Astrocyte of the hippocampus (primary cell): ENCODE results near the gene NCAPG2.

ENCODE experiments used
- DNase-seq: peaks from one replicate; pipeline ENCODE4 v3.0.0; 2011; ENCODE audit warnings: low read depth, low spot score

NCAPG2 gene

DNA sequence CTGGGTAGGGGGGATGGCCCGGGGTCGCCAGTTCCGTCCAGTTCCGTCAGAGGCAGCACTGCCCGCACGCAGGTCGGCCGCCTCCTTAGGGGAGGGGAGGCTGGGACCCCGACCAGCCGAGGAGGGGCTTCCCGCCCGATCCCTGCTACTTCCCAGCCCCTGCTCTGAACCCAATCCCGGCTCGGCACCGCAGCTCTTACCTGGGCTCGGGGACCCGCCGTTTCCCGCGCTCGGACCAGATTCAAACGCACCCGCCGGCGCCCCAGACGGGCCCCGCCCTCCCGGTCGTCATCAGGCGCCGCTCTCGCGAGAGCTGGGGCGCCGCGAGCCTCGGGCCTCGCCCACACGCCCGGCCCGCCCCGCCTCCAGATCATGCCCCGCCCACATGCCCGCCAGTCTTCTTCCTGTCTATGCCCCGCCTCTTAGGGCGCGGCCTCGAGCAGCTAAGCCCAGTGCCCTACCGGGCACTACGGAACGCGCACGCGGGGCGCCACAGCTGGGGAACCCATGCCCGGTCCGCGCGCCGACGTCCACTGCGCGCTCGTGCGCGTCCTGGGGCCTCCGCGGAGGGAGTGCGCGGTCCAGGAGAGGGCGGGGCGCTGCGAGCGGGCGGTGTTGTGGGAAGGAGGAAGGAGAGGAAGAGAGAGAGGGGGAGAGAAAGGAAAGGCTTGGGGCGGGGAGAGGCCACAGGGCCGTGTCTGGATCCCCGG lies at the start of gene NCAPG2:
Gene NCAPG2 (minus strand): TSS at position 281 of the 710 bp plus-strand sequence. CDS start 2,905 bp downstream, outside the sequence.
- peak; percentile 99 for DNase-seq

DNA sequence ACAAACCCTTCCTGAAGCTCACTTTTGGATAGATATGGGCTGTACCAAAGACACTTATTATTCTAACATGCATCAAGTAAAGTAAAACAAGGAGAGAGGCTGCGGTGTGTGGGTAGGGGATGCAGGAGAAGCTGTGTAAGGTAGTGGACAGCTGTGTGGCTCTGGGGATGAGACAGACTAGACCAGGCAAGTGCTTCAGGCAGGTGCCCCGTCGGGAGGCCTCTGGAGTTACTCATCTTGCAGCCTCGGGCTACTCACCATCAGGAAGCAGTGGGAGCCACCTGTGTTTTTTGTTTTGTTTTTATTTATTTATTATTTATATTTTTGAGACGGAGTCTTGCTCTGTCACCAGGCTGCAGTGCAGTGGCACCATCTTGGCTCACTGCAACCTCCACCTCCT lies 49.3 kb upstream of the NCAPG2 start:
- no peak for DNase-seq

DNA sequence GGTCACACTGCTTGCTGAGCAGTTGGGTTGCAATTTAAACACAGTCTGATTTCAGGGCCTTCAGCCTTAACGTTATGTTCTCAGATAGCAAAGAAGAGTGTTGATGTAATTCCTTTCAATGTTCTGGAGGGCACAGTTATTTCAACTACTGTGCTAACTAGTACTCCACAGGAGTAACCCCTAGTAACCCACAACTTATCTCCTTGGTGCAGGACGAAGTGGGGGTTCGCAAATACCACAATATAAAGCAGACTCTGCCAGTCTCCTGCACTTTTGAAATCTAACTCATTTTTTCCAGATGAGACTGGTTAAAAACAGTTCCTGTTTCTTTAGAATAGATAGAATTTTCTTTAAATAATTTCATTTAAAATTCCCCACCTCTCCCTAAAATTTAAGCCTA lies 47.1 kb upstream of the NCAPG2 start:
- DNase-seq, result no peak

DNA sequence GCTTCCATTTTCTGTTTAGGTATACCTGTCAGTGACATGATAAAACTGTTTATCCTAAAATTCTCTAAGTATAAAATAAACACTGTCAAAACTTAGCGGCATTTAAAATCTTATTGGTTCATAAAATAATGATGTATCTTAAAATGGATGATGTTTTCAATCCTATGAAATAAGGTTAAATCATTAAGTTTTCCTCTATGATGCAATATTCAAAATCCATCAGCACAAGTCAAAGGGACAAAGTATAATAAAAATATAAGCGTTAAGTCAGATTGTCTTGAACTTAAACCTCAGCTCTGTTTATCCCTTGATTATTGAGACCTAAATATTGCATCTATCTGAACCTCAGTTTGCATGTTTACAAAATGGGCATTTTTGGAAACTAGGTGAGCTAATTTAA lies 46.6 kb upstream of the NCAPG2 start:
- DNase-seq, result no peak

- no peak for DNase-seq
Observed at GRCh38 chr7:158750702-158751101, 46.1 kb upstream of the NCAPG2 start.

DNA sequence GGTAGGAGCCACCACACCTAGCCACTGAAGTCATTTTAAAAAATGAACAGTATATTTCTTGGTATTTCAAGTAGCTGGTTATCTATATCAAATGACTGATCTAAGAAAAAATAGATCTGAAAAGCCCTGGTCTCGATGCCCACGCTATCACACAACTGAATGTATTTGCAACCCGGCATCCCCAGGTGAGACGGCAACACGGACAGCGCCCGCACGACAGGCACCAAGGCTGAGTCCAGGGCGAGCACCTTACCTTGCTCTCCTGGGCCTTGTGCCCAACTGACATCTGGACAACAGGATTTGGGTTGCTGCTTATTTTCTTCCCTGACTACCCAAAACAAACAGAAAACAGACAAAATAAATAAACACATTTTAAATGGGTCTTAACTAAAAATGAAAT lies 44.8 kb upstream of the NCAPG2 start:
- no peak for DNase-seq

DNA sequence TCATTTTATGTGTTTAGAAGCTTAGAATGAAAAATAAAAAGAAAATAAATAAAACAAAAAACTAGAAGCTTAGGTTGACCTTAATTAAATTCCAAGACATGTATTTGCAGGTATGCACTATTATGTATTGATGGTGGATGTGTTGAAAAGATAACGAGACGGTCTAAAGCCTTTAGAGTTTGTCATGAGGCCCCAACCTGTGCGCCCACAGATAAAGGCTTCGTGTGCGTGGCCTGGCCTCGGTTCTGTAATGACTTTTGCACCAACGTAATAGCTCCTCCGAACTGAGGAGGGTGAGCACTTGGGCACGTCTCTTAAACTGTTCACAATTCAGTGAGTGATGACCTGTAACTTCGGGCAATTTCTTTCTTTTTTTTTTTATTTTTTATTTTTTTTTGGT lies 43.7 kb upstream of the NCAPG2 start:
- no peak for DNase-seq

DNA sequence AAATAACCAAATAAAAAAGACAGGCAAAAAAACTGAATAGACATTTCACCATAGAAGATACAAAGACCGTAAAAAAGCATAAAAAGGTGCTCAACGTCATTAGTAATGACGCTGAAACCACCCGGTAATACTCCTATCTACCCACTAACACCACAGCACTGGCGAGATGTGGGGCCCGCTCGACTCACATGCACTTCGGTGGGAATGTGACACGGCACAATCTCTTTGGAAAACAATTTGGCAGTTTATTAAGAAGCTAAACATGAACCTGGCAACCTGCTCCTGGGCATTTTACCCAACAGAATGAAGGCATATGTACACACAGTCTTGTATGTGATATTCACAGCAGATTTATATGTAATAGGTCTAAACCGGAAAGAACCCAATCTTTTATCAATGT lies 42.8 kb upstream of the NCAPG2 start:
- DNase-seq, result no peak

DNA sequence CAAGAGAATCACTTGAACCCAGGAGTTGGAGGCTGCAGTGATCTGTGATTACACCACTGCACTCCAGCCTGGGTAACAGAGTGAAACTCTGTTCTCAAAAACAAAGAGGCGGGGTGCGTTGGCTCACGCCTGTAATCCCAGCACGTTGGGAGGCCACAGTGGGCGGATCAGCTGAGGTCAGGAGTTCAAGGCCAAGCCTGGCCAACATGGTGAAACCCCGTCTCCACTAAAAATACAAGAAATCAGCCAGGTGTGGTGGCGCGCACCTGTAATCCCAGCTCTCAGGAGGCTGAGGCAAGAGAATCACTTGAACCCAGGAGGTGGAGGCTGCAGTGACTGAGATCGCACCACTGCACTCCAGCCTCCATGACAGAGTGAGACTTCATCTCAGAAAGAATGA lies 42.4 kb upstream of the NCAPG2 start:
- no peak for DNase-seq

DNA sequence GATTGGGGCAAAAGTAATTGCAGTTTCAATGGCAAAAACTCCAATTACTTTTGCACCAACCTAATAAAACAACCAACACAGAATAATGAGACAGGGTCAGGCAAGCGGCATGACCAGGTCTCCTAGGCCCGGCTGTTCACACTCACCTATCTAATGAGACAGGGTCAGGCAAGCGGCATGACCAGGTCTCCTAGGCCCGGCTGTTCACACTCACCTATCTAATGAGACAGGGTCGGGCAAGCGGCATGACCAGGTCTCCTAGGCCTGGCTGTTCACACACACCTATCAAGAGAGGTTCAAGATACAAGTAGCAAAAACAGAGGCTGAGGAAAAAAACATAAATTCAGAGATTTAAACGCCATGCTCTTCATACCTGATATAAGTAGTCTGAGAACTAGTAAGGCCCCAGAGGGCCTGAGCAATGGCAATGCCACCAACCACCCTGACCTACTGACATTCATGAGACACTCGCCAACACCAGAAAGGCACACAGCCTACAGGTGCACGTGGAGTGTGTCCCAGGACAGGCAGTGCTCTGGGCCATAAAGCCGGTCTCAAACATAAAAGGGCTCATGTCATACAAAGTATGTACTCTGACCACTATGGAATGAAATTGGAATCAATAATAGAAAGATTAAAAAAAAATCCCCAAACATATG lies 40.6 kb upstream of the NCAPG2 start:
- no peak for DNase-seq

GRCh38 chr7:158744070-158744469 lies 39.5 kb upstream of the NCAPG2 start:
- no peak for DNase-seq

- no peak for DNase-seq
Observed at GRCh38 chr7:158743219-158743618, 38.6 kb upstream of the NCAPG2 start.

DNA sequence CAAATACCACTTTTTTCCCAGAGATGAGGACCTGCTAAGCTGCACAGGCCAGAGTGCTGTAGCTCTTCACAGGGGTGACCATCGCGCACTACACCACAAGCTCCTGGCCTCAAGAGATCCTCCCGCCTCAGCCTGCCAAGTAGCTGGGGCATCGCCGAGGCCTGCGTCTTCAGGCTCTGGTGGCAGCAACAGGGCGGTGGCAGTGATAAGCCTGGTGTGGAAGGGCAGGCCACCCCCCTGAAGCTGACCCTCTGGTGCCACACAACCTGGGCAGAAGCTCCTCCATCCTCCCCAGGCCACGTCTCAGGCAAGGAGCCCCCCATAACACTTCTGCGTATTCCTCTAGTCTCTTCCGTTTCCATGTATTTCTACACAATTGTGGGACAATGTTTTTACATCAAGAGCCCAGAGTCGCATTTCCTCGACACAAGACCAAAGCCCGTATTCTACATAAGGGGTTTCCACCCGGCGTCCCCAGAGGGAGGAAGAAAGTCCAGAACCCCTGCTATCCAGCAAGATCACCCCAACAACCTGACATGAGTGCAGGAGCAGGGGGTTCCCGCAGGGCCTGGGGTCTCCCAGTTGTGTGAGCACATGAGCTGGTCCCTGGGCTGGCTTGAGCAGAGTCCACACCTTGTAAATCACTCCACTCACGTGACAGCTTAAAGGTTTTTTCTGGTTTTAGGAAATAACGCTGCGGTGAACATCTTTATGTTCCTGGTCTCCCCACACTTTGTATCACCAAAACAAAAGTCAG lies 37.6 kb upstream of the NCAPG2 start:
- no peak for DNase-seq

GRCh38 chr7:158741294-158741666 lies 36.7 kb upstream of the NCAPG2 start:
- DNase-seq, result no peak

DNA sequence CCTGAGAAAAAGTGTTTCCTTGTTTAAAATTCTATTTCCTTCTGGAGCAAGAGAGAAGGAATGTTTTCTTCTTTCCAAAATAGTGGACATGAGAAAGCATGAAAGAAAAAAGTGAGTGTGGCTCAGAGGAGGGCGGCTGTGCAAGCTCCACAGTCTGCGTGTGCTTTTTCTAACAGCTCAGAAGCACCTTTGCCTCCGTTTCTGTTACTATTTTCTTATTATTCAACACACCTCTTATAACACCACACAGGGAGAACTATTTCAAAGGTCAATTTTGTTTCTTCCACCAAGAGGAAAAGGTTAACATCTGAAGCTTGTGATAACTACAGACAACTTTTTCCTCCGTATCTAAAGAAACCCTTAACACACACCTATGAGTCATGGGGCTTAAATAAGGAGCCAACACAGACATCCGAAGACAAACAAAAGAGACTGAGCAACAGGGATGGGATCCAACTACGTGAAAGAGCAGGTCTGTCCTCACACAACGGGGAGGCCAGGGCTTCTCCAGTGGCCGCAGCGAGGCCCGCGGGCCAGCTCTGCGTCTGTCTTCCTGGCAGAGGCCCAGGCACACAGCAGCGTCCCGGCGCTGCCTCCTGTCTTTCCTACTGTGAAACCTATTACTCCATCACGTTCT lies 36.2 kb upstream of the NCAPG2 start:
- DNase-seq, result peak; percentile 84

DNA sequence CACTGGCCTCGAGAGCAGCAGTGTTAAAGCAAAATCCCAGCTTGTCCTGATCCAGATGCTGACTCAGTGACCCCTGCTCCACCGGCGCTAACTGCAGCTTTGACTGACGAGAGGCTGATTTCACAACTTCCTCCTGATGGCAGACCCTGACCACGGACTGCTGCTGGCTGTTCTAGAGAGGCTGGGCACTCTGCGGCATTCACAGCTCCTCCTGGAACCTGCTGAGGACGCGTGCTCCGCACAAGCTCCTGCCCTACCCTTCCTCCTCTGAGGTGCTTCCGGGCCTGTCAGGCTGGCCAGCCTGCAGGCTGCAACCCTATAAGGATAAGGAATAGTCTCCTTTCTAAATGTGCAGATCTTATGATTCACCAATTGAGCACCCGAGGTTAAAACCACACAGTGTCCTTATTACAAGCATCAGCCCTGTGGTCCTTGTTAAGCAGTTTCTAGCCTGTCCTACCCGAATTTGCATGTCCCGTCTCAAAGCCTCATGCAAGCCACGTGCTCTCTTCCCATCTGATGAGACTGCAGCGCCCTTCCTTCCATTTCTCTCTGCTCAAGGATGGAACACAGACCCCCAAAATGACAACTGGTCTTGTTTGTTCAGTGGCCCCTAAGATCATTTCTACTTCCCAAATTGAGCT lies 35.5 kb upstream of the NCAPG2 start:
- DNase-seq, result peak; percentile 84

GRCh38 chr7:158738841-158739240 lies 34.2 kb upstream of the NCAPG2 start:
- no peak for DNase-seq

GRCh38 chr7:158737064-158737695 lies 32.6 kb upstream of the NCAPG2 start:
- no peak for DNase-seq

DNA sequence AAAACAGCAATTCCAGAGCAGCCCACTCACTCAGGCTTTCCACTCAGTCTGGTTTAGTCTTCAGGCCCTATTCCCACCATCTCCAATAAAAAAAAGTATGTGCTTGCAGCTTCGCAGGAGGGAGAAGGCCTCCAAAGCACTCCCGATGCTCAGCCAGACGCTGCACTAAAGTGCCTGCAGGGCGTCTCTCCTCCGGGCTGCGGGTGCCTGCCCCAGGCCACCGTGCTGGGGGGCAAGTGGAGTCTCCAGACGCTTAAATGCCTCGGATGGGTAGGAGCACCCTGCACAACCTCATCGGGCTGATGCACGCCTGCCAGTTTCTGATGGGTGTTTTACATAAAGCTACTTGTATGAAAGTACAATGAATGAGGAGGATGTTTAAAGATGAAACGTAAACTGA lies 31.3 kb upstream of the NCAPG2 start:
- DNase-seq, result no peak

GRCh38 chr7:158734861-158735260 lies 30.3 kb upstream of the NCAPG2 start:
- DNase-seq, result peak; percentile 23

DNA sequence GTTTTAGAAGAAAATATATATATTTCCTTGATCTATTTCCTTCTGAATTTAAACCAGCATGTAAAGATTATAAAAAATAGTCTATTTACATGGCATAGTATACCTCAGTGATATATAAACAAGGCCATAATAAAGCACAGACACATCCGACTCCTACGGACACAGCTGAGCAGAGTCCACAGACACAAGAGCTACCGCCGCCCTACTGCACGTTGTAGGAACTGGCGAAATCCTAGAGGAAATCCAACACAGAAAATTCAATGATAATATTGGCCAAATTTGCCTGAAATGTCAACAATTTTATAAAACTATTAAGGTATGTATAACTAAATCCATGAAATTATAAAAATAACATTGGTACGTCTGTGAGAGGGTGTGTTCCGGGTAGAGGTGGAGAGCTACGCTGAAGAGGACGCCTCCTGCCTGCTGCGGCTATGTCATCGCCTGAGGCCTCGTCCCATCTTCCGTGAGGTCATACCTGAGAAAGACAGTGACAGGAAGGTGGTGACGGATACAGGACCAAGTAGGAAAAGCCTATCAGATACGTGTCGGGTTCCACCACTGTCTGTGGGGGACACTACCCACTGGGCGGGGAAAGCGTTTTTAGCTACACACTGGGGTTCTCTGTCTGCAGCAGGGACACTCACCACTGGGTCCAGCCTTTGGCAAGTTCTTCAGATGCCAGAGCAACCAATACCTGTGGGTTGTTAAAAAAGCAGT lies 29.3 kb upstream of the NCAPG2 start:
- DNase-seq, result no peak
